GM10248 (cell line): ENCODE results near the gene CAMTA1.

Experiments used
- CTCF ChIA-PET: fragments of 300-600 bp; sonication (Branson Sonifier 250); formaldehyde crosslinking; extraction: SDS; loops from one replicate; lab custom pipeline; 2021; ENCODE audit warnings: antibody characterized with exemption; lab: Yijun Ruan, JAX
- POLR2A ChIA-PET: fragments of 350-650 bp; sonication (Branson Sonifier 250); formaldehyde crosslinking; extraction: SDS; loops from one replicate; lab custom pipeline; 2020; ENCODE audit warnings: antibody characterized with exemption; lab: Yijun Ruan, JAX
- DNase-seq: peaks from one replicate; pipeline ENCODE4 v3.0.0; 2012; ENCODE audit errors: extremely low spot score
- TF ChIP-seq, protein P1 (sequence below): IDR thresholded peaks from 2 replicates; pipeline ENCODE4 v1.5.1; 2012; ENCODE audit warnings: mild to moderate bottlenecking, low read depth; ENCODE audit errors: extremely low read depth, missing control alignments, control extremely low read depth

The CAMTA1 gene

DNA sequence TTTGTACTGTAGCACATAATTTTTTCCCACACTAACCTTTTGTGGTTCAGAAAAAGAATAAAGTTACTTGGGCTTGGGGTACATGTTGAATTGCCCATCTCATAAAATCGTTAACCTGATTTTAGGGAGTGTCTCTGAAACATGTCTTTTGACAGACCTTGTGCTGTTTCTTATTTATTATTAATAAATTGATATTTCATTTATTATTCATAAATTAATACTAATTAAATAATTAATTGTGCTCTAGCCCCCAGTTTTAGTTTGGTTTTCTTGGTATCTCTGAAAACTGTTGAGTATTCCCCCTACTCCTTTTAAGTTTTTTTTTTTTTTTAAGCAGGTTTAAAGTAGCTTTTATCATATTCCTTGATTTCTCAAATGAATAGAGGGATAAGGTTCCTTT, 27.9 kb downstream of the CAMTA1 start:
- no peak for DNase-seq
- ChIA-PET CTCF (no interaction called here), POLR2A (no interaction called here)
- TF ChIP-seq, protein P1, sequence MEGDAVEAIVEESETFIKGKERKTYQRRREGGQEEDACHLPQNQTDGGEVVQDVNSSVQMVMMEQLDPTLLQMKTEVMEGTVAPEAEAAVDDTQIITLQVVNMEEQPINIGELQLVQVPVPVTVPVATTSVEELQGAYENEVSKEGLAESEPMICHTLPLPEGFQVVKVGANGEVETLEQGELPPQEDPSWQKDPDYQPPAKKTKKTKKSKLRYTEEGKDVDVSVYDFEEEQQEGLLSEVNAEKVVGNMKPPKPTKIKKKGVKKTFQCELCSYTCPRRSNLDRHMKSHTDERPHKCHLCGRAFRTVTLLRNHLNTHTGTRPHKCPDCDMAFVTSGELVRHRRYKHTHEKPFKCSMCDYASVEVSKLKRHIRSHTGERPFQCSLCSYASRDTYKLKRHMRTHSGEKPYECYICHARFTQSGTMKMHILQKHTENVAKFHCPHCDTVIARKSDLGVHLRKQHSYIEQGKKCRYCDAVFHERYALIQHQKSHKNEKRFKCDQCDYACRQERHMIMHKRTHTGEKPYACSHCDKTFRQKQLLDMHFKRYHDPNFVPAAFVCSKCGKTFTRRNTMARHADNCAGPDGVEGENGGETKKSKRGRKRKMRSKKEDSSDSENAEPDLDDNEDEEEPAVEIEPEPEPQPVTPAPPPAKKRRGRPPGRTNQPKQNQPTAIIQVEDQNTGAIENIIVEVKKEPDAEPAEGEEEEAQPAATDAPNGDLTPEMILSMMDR = no peak

DNA sequence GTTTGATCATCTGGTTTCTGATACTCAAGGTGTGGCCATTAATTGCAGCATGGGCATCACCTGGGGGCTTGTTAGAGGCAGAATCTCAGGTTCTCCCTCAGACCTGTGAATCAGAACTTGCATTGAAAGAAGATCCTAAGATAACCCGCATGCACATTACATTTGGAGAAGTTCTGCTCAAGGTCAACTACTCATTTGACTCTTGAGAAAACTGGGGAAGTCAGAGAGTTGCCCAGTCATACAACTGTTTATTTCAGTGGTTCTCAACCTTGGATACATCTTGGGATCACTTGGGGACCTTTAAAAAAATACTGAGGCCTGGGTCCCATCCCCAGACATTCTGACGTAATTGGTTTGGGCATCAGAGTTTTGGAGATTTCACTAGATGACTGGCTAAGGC, 30.5 kb downstream of the CAMTA1 start:
- POLR2A ChIA-PET = no interaction called here
- TF ChIP-seq, protein P1 = no peak
- CTCF ChIA-PET = no interaction called here
- DNase-seq = no peak

DNA sequence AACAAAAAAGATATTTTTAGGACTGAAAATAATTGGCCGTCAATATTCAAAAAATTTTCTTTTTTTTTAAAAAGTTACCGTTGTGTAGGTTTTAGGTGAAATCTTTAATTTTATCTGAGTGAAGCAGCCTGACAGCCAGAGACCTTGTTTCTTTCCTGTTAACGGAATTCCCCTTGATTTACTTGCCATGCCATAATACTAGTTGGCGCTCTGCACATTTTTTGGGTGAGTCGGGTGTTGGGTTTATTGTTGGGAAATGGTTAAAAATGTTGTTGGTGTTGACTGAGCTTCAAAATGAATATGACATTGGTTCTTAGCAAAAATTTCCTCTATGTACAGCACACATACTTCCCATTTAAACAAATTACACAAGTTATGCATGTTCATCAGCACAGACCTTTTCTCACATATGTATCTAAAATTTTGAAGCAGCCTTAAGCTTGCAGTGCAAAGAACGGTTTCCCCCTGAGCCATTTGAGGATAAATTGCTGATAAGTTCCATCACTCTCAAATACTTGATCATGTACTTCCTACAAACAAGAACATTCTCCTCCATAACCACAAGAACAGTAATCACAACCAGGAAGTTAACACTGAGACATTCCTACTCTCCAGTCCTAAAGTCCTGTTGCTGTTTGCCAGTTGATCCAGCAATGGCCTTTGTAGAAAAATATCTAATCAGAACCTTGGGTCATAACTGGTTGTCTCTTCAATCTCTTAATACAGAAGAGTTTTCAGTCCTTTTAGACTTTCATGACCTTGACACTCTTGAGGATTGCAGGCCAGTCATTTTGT, 34.2 kb downstream of the CAMTA1 start:
- CTCF ChIA-PET = interaction anchor here (1.3 to 1.6 kb wide), 2 partner anchors 29 to 71 kb away, joined by 4 to 5 read pairs; no protein-coding TSS in a partner anchor

DNA sequence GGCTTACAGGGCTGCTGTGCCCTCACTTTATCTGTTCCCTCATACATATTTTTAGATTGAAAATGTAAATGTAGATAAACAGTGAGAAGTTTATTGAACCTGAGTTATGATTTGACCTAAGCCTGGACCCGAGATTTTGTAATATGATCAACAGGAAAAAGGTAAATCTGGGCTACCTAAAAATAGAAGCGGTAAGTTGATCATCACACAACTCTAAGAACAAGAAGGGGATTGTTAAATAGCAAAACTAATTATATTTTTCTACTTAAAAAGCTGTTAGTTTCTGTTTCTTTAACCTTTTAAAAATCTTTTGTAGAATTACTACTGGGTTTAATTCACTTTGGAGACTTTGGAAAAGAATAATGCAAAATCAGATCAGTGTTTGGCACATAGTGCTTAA, 35.6 kb downstream of the CAMTA1 start:
- DNase-seq = no peak
- ChIA-PET CTCF (no interaction called here), POLR2A (no interaction called here)
- TF ChIP-seq, protein P1 = no peak

More for the DNA sequence above, 34.2 kb downstream of the CAMTA1 start:
- TF ChIP-seq, protein P1 = no peak
- no peak for DNase-seq
- POLR2A ChIA-PET = no interaction called here

DNA sequence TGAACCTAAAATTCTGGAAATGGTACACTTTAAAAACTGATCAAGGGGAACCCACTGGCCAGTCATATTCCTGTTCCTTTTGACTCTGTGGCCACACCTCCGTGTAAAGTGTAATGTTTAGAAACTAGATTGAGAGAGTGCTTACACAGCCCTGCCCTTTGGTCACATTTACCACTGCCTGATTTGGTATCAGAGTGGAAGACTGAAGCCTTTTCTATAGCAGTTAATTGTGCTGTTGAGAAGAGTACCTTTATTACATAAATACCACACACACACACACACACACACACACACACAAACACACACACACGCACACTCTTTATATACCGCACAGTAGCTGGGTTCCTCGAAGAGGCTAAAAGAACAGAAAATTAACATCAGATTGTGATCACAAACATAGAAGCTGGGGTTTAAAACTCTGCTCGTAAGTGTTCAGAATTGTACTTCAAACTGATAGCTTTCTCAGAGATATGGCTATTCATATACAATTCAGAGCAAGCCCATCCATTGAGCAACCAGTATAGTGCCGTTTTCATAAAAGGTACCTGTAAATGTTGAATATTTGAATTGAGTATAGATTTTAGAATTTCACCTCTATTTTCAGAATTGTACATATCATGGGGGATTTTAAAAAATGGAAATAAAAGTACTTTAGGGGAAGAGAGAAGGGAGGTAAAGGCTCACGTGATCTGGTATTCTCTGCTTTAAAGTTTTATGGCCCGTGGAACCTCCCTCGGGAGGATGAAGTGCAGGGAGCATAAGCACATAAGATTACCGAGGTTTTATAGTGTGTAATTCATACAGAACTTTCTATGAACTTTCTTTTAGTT, 37.5 kb downstream of the CAMTA1 start:
- POLR2A ChIA-PET = no interaction called here
- peak; percentile 28 for DNase-seq
- CTCF ChIA-PET = no interaction called here
- TF ChIP-seq, protein P1 = no peak

DNA sequence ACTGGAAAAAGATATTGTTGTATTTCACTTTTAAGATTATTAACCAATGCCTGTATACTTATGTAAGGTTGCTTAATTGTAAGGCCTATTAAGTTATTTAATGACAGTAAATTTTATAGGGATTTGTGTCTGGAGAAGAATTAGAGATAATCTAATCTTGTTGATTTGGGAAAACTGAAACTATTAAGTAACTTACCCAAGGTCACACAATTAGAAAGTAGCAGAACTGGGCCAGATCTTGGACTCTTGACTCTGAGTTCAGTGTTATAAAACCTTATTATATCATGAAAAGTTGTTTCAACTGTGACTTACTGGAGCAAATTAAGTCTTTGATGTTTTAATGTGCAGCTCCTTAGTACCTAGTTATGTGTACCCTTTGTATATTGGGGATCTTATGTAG, 38.5 kb downstream of the CAMTA1 start:
- TF ChIP-seq, protein P1 = no peak
- POLR2A ChIA-PET = no interaction called here
- DNase-seq = no peak
- CTCF ChIA-PET = interaction anchor here (0.9 kb wide), 1 partner anchor 42 kb away, joined by 3 read pairs; no protein-coding TSS in a partner anchor
